ENCODE data around the gene ZC3H15.

ZC3H15 gene

GRCh38 chr2:186544255-186544675 is 58.2 kb downstream of the ZC3H15 start:
- DNase-seq: no peak

- no peak for DNase-seq
Observed at GRCh38 chr2:186546846-186547245, 60.8 kb downstream of the ZC3H15 start.

GRCh38 chr2:186551323-186552050 is 65.4 kb downstream of the ZC3H15 start:
- no peak for DNase-seq

GRCh38 chr2:186554429-186554828 is 68.4 kb downstream of the ZC3H15 start:
- DNase-seq: no peak

GRCh38 chr2:186554850-186555671 is 69.0 kb downstream of the ZC3H15 start:
- DNase-seq: no peak

GRCh38 chr2:186558512-186559276 is 72.6 kb downstream of the ZC3H15 start:
- no peak for DNase-seq
